Measurements from ENCODE around the gene THRAP3.
"Not testable (repeated sequence)": the region's sequence is repeated elsewhere in the genome, so short reads cannot be mapped to it uniquely, and the experiment has no call there.

Gene THRAP3

GRCh38 chr1:36208978-36209703 lies 15.1 kb upstream of the THRAP3 start:
- DNase-seq = peak; percentile 39 to 54 (median 53)

- DNase-seq = no peak
Measured at GRCh38 chr1:36211307-36211706, 12.9 kb upstream of the THRAP3 start.

- no peak for DNase-seq
Measured at GRCh38 chr1:36211841-36212240, 12.4 kb upstream of the THRAP3 start.

- DNase-seq = peak in 1 of 3 donors; percentile 21
Measured at GRCh38 chr1:36212782-36213181, 11.5 kb upstream of the THRAP3 start.

GRCh38 chr1:36217670-36218069 lies 6.6 kb upstream of the THRAP3 start:
- no peak for DNase-seq

GRCh38 chr1:36221901-36222300 lies 2.3 kb upstream of the THRAP3 start:
- DNase-seq = not testable (repeated sequence)

- DNase-seq = no peak
Measured at GRCh38 chr1:36222481-36223380, 1.5 kb upstream of the THRAP3 start.

- peak; percentile 60 to 77 (median 62) for DNase-seq
Measured at GRCh38 chr1:36223381-36223995, 755 bp upstream of the THRAP3 start.

- DNase-seq = peak; percentile 90
Measured at GRCh38 chr1:36224537-36225282, 467 bp downstream of the THRAP3 start.

- no peak for DNase-seq
Measured at GRCh38 chr1:36225283-36225899, 1.1 kb downstream of the THRAP3 start.

GRCh38 chr1:36230279-36230678 lies 6.0 kb downstream of the THRAP3 start:
- DNase-seq = not testable (repeated sequence)

- DNase-seq = no peak
Measured at GRCh38 chr1:36231191-36231590, 6.9 kb downstream of the THRAP3 start.

- DNase-seq = no peak
Measured at GRCh38 chr1:36232212-36233095, 8.2 kb downstream of the THRAP3 start.

GRCh38 chr1:36236302-36236701 lies 12.1 kb downstream of the THRAP3 start:
- no peak for DNase-seq

- peak; percentile 29 to 63 (median 54) for DNase-seq
Measured at GRCh38 chr1:36238433-36238832, 14.2 kb downstream of the THRAP3 start.

- peak; percentile 61 to 67 (median 63) for DNase-seq
Measured at GRCh38 chr1:36239941-36240637, 15.8 kb downstream of the THRAP3 start.

- DNase-seq = no peak
Measured at GRCh38 chr1:36247538-36247937, 23.3 kb downstream of the THRAP3 start.

- DNase-seq = peak; percentile 75 to 81 (median 80)
Measured at GRCh38 chr1:36248250-36248894, 24.1 kb downstream of the THRAP3 start.

- no peak for DNase-seq
Measured at GRCh38 chr1:36251794-36252481, 27.7 kb downstream of the THRAP3 start.
